Muscle of arm (tissue), 12 donors: ENCODE results near the gene DCDC1. TPM values are rescaled to one million over a fixed set of nuclear protein-coding genes. Genes with fewer than 3 reads are reported as not detected.
A peak's percentile ranks its signal among the peaks of the same experiment; 100 is the strongest.
"Not testable (repeated sequence)": the region's sequence is repeated elsewhere in the genome, so short reads cannot be mapped to it uniquely, and the experiment has no call there.

Experiments used
- DNase-seq: peaks from one replicate; pipeline ENCODE4 v3.0.0-alpha.2; 2013
- polyA plus RNA-seq, 12 donors: library from polyadenylated mRNA; unstranded; fragments of 120-200 nt; gene quantifications; one replicate each; pipeline ENCODE4 v1.2.1, GENCODE V29; 2013; ENCODE audit not compliant: insufficient read length in 12 of 12

DCDC1 gene
- polyA plus RNA-seq, 12 donors = 0.13 to 0.97 (median 0.33) TPM; not detected in 2

GRCh38 chr11:30990625-30991296 lies 378.8 kb downstream of the DCDC1 start:
- no peak for DNase-seq

DNA sequence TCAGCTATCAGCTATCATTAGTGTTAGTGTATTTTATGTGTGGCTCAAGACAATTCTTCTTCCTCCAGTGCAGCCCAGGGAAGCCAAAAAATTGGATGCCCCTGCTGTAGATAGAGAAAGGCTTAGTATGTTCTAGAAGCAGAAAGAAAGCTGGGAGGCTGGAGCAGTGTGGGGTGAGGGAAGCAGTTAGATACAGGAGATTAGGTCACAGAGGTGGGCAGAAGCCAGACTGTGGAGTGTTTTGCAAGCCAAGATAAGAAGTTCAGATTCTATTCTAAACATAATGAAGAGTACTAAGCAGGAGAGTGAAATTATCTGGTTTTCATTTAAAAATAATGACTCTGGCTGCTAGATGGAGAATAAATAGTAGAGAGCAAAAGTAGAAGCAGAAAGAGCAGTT lies 381.7 kb downstream of the DCDC1 start:
- no peak for DNase-seq

DNA sequence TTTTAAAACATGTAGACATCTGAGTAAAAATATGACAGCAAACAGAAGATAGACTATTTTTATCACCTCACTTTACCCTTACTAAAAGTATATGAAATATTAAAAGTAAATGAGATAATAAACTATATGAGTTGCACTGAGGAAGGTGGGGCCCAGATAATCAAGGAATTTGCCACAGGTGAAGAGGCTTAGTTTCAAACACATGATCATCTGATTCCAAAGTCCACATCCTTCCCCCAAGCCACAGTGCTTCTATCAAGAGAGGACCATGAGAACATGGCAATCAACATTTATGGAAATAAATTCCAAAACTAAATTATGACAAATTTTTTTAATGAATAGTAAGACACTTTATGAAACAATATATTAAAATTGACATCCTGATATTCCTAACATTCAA lies 384.0 kb downstream of the DCDC1 start:
- DNase-seq = no peak

DNA sequence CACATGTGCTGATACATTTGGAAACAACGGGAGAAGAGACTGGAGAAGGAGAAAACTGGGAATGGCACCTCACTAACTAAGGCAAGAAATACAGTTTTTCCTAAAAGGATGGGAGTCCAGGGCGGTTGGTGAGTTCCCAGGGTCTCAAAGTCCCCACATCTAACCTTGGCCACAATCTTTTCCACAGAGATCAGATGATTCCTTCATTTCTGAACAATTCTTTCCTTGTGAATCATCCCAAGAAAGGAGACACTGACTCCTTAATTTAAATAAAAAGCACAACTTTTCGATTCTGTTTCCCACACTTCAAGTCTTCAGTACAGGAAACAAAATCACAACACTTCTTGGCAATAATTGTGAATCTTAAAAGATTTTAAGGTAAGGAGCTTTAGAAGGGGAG lies 384.7 kb downstream of the DCDC1 start:
- DNase-seq = no peak

DNA sequence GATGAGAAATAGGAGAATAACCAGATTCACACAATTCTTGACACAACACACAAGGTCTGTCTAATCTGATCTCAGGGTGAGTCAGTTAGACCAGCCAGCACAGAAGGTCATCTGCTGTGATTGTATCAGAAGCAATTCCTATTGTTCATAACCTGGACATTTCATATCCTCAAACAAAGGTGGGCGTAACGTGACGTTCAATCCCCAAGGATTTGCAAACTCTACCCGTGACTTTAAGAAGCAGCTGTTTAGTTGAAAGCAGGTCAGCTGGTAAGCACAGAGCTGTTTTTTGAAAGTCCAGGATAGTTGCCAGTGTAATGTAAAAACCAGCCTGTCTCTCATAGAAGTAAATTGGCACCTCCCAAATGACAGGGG lies 385.1 kb downstream of the DCDC1 start:
- peak; percentile 46 for DNase-seq

- DNase-seq = no peak
These were observed 385.6 kb downstream of the DCDC1 start for GRCh38 chr11:30983776-30984441.

DNA sequence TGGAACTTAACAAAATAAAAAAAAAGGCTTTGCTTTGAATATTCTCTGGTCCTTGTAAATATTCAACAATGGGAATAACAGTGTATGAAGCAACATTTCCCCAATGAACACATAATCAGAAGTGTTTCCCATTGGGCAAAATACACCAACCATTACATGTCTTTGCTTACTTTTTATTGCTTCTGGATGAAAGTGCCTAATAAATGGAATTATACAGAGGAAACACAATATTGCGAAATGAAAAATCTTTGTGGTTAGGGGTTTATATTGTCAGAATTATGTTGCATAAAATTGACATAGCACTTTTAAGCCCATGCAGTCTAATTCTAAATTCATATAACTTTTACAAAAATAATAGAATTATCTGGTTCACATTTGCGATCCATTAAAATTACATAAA lies 386.4 kb downstream of the DCDC1 start:
- no peak for DNase-seq

- no peak for DNase-seq
These were observed 402.0 kb downstream of the DCDC1 start for GRCh38 chr11:30967579-30967978.

GRCh38 chr11:30960387-30960992 lies 409.0 kb downstream of the DCDC1 start:
- peak; percentile 17 for DNase-seq

DNA sequence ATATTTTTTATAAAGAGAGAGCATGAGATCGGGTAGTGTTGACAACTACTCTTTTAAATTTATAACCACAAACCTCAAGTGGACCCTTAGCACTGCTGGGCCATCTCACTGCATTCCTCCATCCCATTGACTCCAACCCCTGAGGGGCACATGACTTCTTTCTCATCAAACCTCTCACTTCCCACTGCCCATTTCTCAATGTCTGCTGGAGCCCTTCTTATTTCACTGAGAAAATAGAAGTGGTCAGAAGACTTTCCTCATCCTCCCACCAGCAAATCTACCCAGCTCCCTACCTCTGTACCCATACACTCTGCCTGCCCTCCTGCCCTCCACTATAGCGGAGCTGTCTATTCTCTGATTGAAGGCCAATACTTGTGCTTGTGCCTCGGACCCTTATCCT lies 412.8 kb downstream of the DCDC1 start:
- DNase-seq = no peak

GRCh38 chr11:30949838-30950237 lies 419.7 kb downstream of the DCDC1 start:
- no peak for DNase-seq

DNA sequence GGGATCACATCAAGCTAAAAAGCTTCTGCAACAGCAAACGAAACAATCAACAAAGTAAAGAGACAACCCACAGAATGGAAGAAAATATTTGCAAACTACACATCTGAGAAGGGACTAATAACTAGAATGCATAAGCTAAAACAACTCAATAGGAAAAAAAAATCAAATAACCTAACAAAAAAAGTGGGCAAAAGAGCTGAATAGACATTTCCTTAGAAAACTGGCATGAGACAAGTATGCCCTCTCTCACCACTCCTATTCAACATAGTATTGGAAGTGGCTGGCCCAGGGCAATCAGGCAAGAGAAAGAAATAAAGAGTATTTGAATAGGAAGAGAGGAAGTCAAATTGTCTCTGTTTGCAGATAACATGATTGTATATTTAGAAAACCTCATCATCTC lies 421.8 kb downstream of the DCDC1 start:
- DNase-seq = not testable (repeated sequence)

DNA sequence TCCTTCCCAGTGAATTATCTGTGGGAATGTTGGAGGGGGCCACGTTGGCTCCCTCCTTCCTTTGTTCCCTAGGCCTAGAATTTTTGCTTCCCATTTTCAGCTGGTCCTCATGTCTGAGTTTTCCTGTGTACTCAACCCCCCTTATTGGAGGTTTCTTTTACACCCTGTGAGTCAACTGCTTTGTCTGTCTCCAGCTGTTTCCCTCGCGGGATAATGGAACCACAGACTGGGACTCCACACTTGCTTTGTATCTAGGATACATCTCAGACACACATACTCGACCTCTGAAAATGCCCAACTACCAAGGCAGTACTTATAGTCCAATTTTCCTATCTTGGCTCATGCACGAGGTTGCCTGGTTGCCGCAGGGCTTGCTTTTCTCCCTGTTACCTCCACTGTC lies 430.7 kb downstream of the DCDC1 start:
- DNase-seq = no peak

- no peak for DNase-seq
These were observed 431.4 kb downstream of the DCDC1 start for GRCh38 chr11:30938171-30938570.

GRCh38 chr11:30936491-30936890 lies 433.0 kb downstream of the DCDC1 start:
- no peak for DNase-seq

- no peak for DNase-seq
These were observed 433.7 kb downstream of the DCDC1 start for GRCh38 chr11:30935861-30936260.

DNA sequence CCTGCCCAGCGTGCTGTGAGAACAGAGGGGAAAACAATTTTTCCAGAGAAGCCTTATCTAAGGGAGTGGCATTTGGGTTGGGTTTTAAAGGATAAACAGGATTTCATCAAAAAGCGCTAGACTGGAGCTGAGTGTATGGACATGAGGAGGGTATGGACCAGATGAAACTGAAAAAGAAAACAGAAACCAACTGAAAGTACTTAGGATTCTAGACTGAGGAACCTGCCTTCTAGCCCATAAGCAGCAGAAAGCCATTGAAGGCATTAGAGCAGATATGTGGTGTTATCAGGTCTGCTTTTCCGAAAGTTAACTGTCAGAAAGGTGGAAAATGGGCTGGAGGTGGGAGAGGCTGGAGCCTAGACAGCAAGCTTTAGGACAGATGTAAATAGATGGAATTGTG lies 443.4 kb downstream of the DCDC1 start:
- no peak for DNase-seq

DNA sequence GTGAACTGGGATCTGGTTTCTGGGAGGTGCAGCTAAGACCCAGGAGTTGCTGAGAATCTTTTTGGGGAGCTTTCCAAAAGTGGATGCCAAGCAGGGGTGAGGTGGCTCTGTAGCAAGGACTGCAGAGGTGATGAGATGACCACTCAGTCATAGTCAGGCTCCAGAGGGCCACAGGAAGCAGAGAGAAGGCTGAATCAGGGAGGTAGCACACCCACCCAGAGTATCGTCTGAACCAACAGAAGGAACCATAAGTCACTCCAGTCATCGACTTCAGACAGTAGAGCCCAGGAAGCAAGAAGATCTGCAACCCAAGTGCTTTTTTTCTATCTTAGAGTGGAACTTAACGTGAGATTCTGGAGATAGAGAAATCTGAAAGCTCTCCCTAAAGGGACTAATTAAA lies 447.7 kb downstream of the DCDC1 start:
- no peak for DNase-seq

- peak; percentile 13 for DNase-seq
These were observed 450.0 kb downstream of the DCDC1 start for GRCh38 chr11:30919389-30920152.

GRCh38 chr11:30917859-30918478 lies 451.6 kb downstream of the DCDC1 start:
- DNase-seq = peak; percentile 65

DNA sequence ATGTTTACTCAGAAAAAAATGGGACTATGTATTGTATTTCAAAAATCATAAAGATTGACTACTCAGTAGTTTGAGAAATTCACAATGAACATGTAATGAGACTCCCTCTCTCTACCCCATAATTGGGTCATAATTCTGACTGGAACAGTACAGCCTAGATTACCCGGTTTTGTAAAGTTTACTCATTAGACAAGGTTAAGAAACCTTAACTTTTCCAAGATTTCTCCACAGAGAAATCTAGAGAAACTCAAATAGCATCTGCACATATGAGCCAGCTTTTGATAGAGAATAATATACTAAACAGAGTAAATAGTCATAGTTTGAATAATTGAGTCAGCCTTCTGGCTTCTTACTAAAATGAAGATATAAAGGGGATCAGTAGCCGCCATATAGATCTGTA lies 452.3 kb downstream of the DCDC1 start:
- no peak for DNase-seq

- no peak for DNase-seq
These were observed 452.8 kb downstream of the DCDC1 start for GRCh38 chr11:30916764-30917163.
